Activated naive CD4-positive, alpha-beta T cell treated with anti-CD3 and anti-CD28 coated beads for 36 hours (primary cell): ENCODE results near the gene RANBP10. TPM values are rescaled to one million over a fixed set of nuclear protein-coding genes. Genes with fewer than 3 reads are reported as not detected.

Experiments used
- CTCF ChIA-PET: fragments of 350-600 bp; sonication (Branson Sonifier 250); formaldehyde crosslinking; loops from one replicate; lab custom pipeline; 2021; ENCODE audit warnings: antibody characterized with exemption; lab: Charles Lee
- DNase-seq: peaks from one replicate; pipeline ENCODE4 v3.0.0-alpha.2; 2020
- H3K27ac Mint-ChIP-seq: one replicate; pipeline ENCODE4 v1.8.0; 2021; ENCODE audit warnings: mild to moderate bottlenecking, mixed read lengths
- H3K27me3 Mint-ChIP-seq: one replicate; pipeline ENCODE4 v1.8.0; 2021; ENCODE audit warnings: low read depth, mixed read lengths
- H3K36me3 Mint-ChIP-seq: one replicate; pipeline ENCODE4 v1.8.0; 2021; ENCODE audit warnings: low read depth, mixed read lengths
- H3K4me1 Mint-ChIP-seq: one replicate; pipeline ENCODE4 v1.8.0; 2021; ENCODE audit warnings: low read depth, mixed read lengths
- H3K4me3 Mint-ChIP-seq: one replicate; pipeline ENCODE4 v1.8.0; 2021; ENCODE audit warnings: mild to moderate bottlenecking, moderate library complexity, mixed read lengths
- H3K9me3 Mint-ChIP-seq: one replicate; pipeline ENCODE4 v1.8.0; 2021; ENCODE audit warnings: mixed read lengths
- intact Hi-C: fragments of 100-400 bp; cut with micrococcal nuclease; formaldehyde crosslinking; loops from one replicate; pipeline ENCODE4 v1.15.1; 2023
- total RNA-seq, 2 experiments: library from RNA; stranded (reverse); gene quantifications; one replicate each; pipeline ENCODE4 v1.2.3, GENCODE V29; 2021

Gene RANBP10
- total RNA-seq, result 10 to 100 TPM; 12.4 to 16.1 TPM

DNA sequence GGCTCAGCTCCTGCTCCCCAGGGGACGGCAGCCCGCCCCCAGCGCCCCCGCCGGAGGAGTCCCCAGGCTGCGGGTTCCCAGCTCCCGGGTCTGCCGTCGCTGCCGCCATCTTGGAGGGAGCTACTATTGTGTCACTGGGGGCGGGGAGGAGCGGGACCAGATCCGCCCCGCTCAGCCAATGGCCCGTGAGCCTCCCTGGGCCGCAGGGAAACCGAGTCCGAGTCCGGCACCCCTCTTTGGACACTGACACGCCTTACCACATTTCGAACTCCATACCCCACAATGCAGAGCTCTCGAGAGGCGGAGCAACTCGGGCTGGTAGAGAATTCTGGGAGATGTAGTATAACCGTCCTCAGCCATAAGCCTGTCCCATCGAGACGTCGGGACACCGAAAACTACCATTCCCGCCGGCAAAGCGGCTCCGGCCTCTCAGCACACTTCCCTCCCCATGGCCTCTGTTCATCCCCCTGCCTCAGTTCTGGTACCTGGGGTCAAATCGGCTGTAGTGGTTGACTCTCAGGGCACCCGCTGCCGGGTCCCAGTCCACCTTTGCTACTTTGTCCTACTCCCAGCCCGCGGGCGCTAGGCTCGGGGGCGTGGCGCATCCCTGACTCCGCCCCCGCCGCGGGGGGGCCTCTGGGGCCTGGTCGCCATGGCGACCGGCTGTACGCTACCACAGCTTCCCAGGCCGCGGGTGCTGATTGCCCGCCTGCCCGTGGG, at the start of gene RANBP10, which contains the start of gene TSNAXIP1:
RANBP10 (minus strand) TSS at position 133 of the 720 bp plus-strand sequence; CDS start at position 109, 24 bp downstream.
TSNAXIP1 (plus strand) TSS at position 462 of the 720 bp plus-strand sequence. CDS start 261 bp downstream, outside the sequence.
- peak within 1 kb of the TSS; percentile 81 for H3K27ac Mint-ChIP-seq
- CTCF ChIA-PET, result interaction anchor here (0.6 to 2.6 kb wide), 5 partner anchors 9 to 293 kb away, joined by 3 to 30 read pairs (median 4); no protein-coding TSS in a partner anchor
- intact Hi-C loops, result loop anchor here (1.0 to 10.0 kb wide), 18 partner anchors 10 to 624 kb away; partner anchors contain the start of genes ACD, ATP6V0D1, C16orf86 and CTCF

DNA sequence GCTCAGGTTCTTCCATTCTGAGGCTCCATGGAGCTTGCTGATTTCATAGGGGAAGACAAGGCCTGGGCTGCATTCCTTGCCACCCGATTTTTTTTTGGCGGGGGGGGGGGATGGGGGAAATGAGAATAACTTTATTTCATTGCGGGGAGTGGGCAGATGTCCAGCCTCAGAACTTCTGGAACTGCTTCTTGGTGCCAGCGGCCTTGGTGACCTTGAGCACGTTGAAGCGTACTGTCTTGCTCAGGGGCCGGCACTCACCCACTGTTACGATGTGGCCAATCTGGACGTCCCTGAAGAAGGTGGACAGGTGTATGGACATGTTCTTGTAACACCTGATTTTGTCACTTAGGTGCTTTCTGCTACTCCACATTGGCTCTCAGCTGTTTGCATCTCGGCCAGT, 49.4 kb upstream of the RANBP10 start:
- Mint-ChIP-seq H3K27me3 (no peaks in the 10 kb centered on the region), H3K36me3 (peaks cover 3% of the 10 kb centered on the region), H3K27ac (peak overlapping the region; percentile 8), H3K4me1 (peaks cover 34% of the 10 kb centered on the region), H3K4me3 (no peak overlapping the region), H3K9me3 (no peaks in the 10 kb centered on the region)
- CTCF ChIA-PET, result no interaction called here
- DNase-seq, result no peak
- intact Hi-C loops, result no loop called here

More for the DNA sequence above, at the start of gene RANBP10, which contains the start of gene TSNAXIP1:
- peaks cover 36% of the 10 kb centered on the region for H3K4me1 Mint-ChIP-seq
- DNase-seq, result peak; percentile 98
- no peaks in the 10 kb centered on the region for H3K9me3 Mint-ChIP-seq
- H3K36me3 Mint-ChIP-seq, result peaks cover 19% of the 10 kb centered on the region
- peak within 1 kb of the TSS; percentile 86 for H3K4me3 Mint-ChIP-seq
- H3K27me3 Mint-ChIP-seq, result no peaks in the 10 kb centered on the region

DNA sequence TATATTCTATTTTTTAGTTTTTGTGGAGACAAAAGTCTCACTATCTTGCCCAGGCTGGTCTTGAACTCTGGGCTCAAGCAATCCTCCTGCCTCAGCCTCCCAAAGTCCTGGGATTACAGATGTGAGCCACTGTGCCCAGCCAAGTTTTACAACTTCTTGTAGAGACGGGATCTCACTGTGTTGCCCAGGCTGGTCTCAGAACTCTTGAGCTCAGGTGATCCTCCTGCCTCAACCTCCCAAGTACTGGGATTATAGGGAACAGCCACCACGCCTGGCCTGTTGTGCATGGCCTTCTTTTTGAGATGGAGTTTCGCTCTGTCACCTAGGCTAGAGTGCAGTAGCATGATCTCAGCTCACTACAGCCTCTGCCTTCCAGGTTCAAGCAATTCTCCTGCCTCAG, 47.3 kb upstream of the RANBP10 start:
- DNase-seq, result no peak
- Mint-ChIP-seq H3K36me3 (peaks cover 5% of the 10 kb centered on the region), H3K4me3 (no peak overlapping the region), H3K9me3 (no peaks in the 10 kb centered on the region), H3K27me3 (no peaks in the 10 kb centered on the region), H3K27ac (no peak overlapping the region), H3K4me1 (peaks cover 42% of the 10 kb centered on the region)
- CTCF ChIA-PET, result interaction anchor here (2.7 kb wide), 1 partner anchor 37 kb away, joined by 8 read pairs; no protein-coding TSS in a partner anchor
- intact Hi-C loops, result no loop called here

DNA sequence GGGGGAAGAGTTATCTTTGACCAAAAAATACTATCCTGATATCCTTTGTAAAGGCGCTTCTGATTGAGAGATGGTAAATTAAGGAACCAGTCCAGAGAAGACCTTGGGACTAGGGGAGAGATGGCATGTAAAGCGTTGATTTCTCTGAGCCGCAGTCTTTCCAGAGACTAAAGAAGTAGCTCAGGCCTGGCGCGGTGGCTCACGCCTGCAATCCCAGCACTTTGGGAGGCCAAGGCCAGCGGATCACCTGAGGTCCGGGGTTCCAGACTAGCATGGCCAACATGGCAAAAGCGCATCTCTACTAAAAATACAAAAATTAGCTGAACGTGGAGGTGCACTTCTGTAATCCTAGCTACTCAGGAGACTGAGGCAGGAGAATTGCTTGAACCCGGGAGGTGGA, 41.8 kb upstream of the RANBP10 start:
- DNase-seq, result no peak
- Mint-ChIP-seq H3K36me3 (peaks cover 5% of the 10 kb centered on the region), H3K27ac (peak overlapping the region; percentile 36), H3K9me3 (no peaks in the 10 kb centered on the region), H3K4me3 (peak overlapping the region; percentile 92), H3K27me3 (no peaks in the 10 kb centered on the region), H3K4me1 (peaks cover 48% of the 10 kb centered on the region)
- CTCF ChIA-PET, result interaction anchor here (0.9 to 1.8 kb wide), 5 partner anchors 19 to 326 kb away, joined by 3 to 8 read pairs (median 3); no protein-coding TSS in a partner anchor
- intact Hi-C loops, result no loop called here

DNA sequence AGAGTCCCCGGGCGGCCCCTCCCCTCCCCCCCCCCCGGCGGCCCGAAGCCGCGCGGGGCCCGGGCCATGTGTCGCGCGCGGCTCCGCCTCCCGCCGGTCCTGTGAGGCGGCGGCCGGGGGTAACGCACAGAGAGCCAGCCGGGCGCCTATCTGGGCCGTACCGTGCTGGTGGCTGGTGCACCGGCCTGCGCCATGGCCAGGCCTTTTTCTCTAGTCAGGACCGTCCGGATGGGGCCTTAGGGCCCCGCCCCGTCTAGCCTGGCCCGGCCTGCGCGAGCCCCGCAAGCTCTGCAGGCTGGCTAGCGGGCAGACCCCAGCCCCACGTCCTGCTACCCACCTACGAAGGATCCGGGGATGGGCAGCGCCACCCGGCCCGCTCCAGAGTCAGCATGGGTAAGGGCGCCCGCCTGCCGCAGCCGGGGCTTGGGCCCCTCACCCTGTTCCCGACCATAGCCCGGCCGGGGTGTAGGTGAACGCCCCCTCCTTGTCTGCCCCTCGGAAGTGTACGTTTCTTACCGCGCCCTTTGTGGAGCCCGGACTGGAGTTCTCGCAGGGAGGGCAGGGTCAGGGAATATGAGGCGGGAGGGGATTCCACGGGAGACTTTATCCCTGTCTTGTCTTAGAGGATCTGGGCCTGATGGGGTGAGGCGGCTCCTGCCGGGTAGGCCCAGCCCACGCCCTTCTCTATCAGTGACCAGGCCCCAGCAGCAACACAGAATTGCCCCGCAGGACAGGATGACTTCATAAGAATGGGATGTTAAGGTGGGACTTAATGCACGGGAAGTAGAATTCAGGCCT, 40.9 kb upstream of the RANBP10 start, which contains the start of gene CENPT:
CENPT (minus strand) TSS at position 630 of the 798 bp plus-strand sequence. CDS start 13,834 bp downstream, outside the sequence.
- no peaks in the 10 kb centered on the region for H3K27me3 Mint-ChIP-seq
- peaks cover 49% of the 10 kb centered on the region for H3K4me1 Mint-ChIP-seq
- H3K4me3 Mint-ChIP-seq, result peak within 1 kb of the TSS; percentile 92
- H3K9me3 Mint-ChIP-seq, result no peaks in the 10 kb centered on the region
- CTCF ChIA-PET, result interaction anchor here (1.8 to 4.2 kb wide), 2 partner anchors 31 kb away, joined by 8 to 35 read pairs; no protein-coding TSS in a partner anchor
- DNase-seq, result peak; percentile 18
- peak within 1 kb of the TSS; percentile 92 for H3K27ac Mint-ChIP-seq
- peaks cover 6% of the 10 kb centered on the region for H3K36me3 Mint-ChIP-seq
- intact Hi-C loops, result loop anchor here (2.0 kb wide), 3 partner anchors 18 to 326 kb away; partner anchors contain the start of gene NFATC3

DNA sequence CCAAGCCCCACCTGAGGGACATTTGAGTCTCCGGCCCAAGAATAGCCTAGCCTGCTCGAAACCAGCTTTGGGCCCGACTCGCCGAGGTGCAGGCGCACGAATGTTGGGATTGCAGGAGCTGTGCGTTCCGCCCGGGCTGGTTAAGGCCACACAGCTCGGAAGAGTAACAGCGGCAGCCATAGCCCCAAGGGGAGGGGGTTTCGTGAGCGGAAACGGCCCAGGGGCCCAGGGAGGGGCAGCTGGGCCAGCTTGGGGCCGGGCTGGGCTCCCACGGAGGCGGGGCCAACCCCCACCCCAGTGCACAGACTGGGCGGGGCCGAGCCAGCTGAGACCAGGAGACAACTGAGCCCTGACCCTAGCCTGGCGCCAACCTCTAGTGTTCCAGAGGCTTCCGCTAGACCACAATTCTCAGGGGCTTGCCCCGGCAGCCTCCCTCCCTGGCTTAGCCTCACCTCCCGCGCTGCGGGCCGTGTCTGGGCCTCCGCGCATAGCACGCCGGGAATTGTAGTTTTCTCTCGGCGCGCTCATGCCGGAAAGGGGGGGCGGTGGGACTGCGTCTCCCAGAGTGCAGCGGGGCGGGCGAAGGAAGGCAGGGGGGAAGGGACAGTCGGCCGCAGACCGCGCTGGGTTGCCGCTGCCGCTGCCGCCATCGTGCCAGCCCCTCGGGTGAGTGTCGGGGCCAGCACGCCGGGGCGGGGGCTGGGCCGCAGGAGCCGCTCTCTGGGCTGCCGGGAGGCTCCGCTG, 40.1 kb upstream of the RANBP10 start, which contains the start of gene NUTF2:
NUTF2 (plus strand) TSS at position 614 of the 744 bp plus-strand sequence. CDS start 18,198 bp downstream, outside the sequence.
- no peaks in the 10 kb centered on the region for H3K9me3 Mint-ChIP-seq
- peaks cover 6% of the 10 kb centered on the region for H3K36me3 Mint-ChIP-seq
- DNase-seq, result peak; percentile 98
- intact Hi-C loops, result loop anchor here (1.0 to 2.0 kb wide), 12 partner anchors 13 to 464 kb away; partner anchors contain the start of genes ACD, CTCF, NFATC3 and PARD6A
- H3K4me1 Mint-ChIP-seq, result peaks cover 50% of the 10 kb centered on the region
- H3K27ac Mint-ChIP-seq, result peak within 1 kb of the TSS; percentile 92
- no peaks in the 10 kb centered on the region for H3K27me3 Mint-ChIP-seq
- H3K4me3 Mint-ChIP-seq, result peak within 1 kb of the TSS; percentile 92
- CTCF ChIA-PET, result interaction anchor here (0.6 to 4.2 kb wide), 5 partner anchors 31 to 571 kb away, joined by 3 to 35 read pairs (median 3); no protein-coding TSS in a partner anchor

DNA sequence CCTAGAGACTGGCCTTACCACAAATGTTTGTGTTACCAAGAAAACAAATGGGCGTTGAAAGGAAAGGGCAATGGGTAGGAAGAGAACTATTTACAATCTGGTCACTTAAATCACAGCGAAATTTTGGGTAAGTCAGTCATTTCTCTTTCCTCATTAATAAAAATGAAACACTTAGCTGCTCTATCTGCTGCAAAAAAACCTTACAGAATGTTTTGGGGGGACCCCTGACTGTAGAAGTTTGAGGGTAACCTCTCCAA, 39.6 kb upstream of the RANBP10 start:
- Mint-ChIP-seq H3K4me3 (peak overlapping the region; percentile 81), H3K4me1 (peaks cover 52% of the 10 kb centered on the region), H3K27me3 (no peaks in the 10 kb centered on the region), H3K9me3 (no peaks in the 10 kb centered on the region), H3K27ac (peak overlapping the region; percentile 92), H3K36me3 (peaks cover 6% of the 10 kb centered on the region)
- no peak for DNase-seq
- CTCF ChIA-PET, result interaction anchor here (0.6 to 4.2 kb wide), 6 partner anchors 9 to 571 kb away, joined by 3 to 35 read pairs (median 3); no protein-coding TSS in a partner anchor
- intact Hi-C loops, result loop anchor here (1.0 to 2.0 kb wide), 12 partner anchors 13 to 464 kb away; partner anchors contain the start of genes ACD, CTCF, NFATC3 and PARD6A

DNA sequence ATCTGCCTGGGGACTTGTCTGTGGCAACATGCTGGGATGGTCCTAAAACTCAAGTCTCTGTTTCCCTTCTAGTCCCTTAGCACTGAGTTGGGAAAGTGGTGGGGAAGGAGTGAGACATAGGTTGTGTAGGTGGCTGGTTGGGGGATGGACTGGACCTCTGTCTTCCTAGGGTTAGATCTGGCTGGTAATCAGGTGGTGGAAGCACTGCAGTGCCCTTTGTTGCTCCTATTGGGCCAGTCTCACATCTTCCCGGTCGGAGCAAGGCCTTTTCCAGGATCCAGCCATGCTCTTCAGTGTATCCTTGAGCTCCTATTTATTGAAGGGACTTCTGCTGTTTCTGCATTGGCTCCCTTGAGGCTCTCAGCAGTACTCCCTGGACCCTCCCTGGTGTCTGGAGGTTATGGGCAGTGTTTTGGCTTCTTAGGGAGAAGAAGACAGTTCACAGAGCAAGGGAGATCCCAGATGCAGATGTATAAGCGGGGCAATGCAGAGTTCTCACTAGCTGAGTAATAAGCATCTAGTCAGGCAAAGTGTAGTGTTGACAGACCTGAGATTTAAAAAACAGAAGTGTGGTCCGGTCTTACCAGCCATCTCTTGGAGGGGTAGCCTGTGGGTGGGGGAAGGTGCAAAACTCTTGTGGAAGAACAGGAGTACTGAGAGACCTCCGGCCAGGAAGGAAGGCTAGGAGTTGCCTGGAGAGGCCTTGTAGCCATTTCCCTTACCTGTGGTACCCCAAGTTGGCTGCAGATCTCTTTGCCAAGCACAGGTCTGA, 39.1 kb upstream of the RANBP10 start:
- H3K9me3 Mint-ChIP-seq, result no peaks in the 10 kb centered on the region
- intact Hi-C loops, result loop anchor here (1.0 to 2.0 kb wide), 12 partner anchors 12 to 465 kb away; partner anchors contain the start of genes ACD, CTCF, NFATC3 and PARD6A
- no peaks in the 10 kb centered on the region for H3K27me3 Mint-ChIP-seq
- peaks cover 52% of the 10 kb centered on the region for H3K4me1 Mint-ChIP-seq
- peak overlapping the region; percentile 92 for H3K27ac Mint-ChIP-seq
- DNase-seq, result peak; percentile 19
- H3K36me3 Mint-ChIP-seq, result peaks cover 6% of the 10 kb centered on the region
- CTCF ChIA-PET, result interaction anchor here (0.6 to 4.2 kb wide), 10 partner anchors 8 to 1123 kb away, joined by 3 to 35 read pairs (median 3); no protein-coding TSS in a partner anchor
- peak overlapping the region; percentile 81 for H3K4me3 Mint-ChIP-seq

DNA sequence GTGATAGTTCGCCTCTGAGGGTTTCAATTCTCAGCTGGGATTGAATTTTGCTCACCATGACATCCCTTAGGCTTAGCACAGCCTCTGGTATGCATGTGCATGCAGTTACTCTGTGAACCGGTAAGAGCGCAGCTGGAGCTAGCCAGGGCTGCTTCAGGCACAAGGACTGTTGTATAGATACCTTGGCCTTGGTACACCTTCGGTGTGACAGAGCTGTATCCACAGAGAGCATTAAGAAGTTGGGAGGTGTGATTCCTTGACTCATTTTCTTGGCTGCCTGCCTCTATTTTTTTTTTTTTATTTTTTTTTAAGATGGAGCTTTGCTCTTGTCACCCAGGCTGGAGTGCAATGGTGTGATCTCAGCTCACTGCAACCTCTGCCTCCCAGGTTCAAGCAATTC, 38.1 kb upstream of the RANBP10 start:
- H3K36me3 Mint-ChIP-seq, result peaks cover 6% of the 10 kb centered on the region
- no peaks in the 10 kb centered on the region for H3K27me3 Mint-ChIP-seq
- CTCF ChIA-PET, result interaction anchor here (0.6 to 4.2 kb wide), 11 partner anchors 11 to 1855 kb away, joined by 3 to 35 read pairs (median 3); no protein-coding TSS in a partner anchor
- peak overlapping the region; percentile 89 for H3K4me3 Mint-ChIP-seq
- H3K4me1 Mint-ChIP-seq, result peaks cover 48% of the 10 kb centered on the region
- H3K9me3 Mint-ChIP-seq, result no peaks in the 10 kb centered on the region
- H3K27ac Mint-ChIP-seq, result peak overlapping the region; percentile 92
- intact Hi-C loops, result loop anchor here (5.0 kb wide), 1 partner anchor 597 kb away; the partner anchor contains the start of genes FHOD1 and SLC9A5
- no peak for DNase-seq

DNA sequence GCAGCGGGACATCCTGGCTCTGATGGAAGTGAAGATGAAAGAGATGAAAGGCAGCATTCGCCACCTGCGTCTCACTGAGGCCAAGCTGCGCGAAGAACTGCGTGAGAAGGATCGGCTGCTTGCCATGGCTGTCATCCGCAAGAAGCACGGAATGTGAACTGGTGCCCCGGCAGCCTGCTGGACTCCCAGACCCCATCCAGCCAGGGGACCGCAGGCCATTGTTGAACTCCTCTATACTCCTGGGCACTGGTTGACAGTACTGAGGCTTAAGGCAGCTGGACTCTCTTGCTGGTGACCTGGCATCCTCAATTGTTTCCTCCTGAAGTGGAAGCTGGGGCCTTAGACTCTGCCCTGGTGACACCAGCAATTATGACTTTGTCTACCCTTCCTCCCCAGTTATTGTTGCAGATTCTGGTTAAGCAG, 37.0 kb upstream of the RANBP10 start:
- Mint-ChIP-seq H3K4me3 (peak overlapping the region; percentile 89), H3K27me3 (no peaks in the 10 kb centered on the region), H3K27ac (peak overlapping the region; percentile 87), H3K36me3 (peaks cover 4% of the 10 kb centered on the region), H3K9me3 (no peaks in the 10 kb centered on the region), H3K4me1 (peaks cover 41% of the 10 kb centered on the region)
- DNase-seq, result no peak
- CTCF ChIA-PET, result interaction anchor here (0.6 to 4.2 kb wide), 8 partner anchors 10 to 296 kb away, joined by 3 to 35 read pairs (median 3); no protein-coding TSS in a partner anchor
- intact Hi-C loops, result loop anchor here (2.0 to 5.0 kb wide), 3 partner anchors 75 to 596 kb away; partner anchors contain the start of genes FHOD1, GFOD2 and SLC9A5
